GM13976 (cell line): ENCODE results near the gene SSBP1.

ENCODE experiments used
- DNase-seq: peaks from one replicate; pipeline ENCODE4 v3.0.0; 2012; ENCODE audit warnings: low spot score
- in situ Hi-C: fragments of 300-500 bp; cut with MboI; formaldehyde crosslinking; loops from one replicate; pipeline ENCODE4 v1.12.0; 2022; ENCODE audit warnings: low sequenced_read_pairs, mixed read lengths, inconsistent platforms; ENCODE audit not compliant: unreplicated experiment
- TF ChIP-seq, protein P1 (sequence below): IDR thresholded peaks from 2 replicates; pipeline ENCODE4 v1.5.1; 2012; ENCODE audit warnings: borderline replicate concordance, mild to moderate bottlenecking; ENCODE audit not compliant: insufficient read depth; ENCODE audit errors: extremely low read depth, missing control alignments, control extremely low read depth

SSBP1 gene

DNA sequence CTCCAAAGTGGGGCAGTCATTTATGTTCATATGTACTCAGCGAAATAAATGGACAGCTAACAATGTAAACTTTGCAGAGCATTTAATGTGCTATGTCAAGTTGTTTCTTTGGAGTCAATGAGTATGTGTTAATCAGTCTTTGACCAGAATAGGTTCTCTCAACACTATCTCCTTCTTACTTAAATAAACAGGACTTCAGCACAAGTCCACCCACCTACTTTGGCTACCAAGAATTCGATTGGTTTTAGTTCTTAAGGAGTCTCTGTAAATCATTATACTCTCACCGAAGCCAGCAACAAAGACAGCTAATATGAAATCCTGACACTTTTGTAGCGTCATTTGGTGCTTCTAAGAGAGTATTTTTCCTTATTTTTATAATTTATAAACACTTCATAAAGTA, 23.1 kb upstream of the SSBP1 start:
- TF ChIP-seq, protein P1, sequence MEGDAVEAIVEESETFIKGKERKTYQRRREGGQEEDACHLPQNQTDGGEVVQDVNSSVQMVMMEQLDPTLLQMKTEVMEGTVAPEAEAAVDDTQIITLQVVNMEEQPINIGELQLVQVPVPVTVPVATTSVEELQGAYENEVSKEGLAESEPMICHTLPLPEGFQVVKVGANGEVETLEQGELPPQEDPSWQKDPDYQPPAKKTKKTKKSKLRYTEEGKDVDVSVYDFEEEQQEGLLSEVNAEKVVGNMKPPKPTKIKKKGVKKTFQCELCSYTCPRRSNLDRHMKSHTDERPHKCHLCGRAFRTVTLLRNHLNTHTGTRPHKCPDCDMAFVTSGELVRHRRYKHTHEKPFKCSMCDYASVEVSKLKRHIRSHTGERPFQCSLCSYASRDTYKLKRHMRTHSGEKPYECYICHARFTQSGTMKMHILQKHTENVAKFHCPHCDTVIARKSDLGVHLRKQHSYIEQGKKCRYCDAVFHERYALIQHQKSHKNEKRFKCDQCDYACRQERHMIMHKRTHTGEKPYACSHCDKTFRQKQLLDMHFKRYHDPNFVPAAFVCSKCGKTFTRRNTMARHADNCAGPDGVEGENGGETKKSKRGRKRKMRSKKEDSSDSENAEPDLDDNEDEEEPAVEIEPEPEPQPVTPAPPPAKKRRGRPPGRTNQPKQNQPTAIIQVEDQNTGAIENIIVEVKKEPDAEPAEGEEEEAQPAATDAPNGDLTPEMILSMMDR, result no peak
- in situ Hi-C loops, result no loop called here
- no peak for DNase-seq

DNA sequence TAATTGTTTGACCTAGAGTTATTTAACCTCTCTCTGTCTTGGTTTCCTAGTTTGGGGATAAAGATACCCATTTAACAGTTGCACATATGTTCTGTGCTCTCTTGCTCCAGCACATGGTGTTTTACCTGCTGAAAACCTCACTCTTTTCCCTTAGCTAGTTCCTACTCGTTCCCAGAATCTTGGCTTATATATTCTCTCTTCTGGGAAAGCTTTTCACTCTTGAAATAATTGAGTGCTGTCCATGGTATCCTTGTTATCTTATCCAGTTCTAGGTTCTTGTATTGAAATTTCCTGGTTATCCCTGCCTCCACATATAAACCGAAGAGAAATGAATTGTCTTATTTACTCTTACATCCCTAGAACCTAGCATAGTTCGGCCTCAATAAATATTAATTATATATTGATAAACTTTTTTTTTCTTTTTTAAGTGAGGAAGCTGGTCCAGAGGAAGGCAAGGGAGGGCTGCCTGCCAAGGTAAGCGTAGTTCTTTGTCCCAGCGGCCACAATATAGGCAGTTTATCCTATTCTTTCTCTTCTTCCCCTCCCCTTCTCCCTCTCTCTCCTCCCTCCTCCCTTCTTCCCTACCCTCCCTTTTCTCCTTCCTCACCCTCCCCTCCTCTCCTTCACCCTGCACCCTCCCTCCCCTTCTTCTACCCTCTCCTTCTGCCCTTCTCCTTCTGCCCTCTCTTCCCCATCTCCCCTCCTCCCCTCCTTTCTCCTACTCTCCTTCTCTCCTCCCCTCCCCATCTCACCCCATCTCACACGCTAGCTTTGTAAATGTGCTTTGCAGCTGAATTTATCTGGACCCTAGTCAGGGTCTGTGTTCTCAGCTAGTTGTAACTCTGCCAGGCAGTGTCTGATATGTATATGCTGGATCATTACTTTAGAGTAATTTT, 22.1 kb upstream of the SSBP1 start:
- in situ Hi-C loops, result no loop called here
- TF ChIP-seq, protein P1, result no peak
- no peak for DNase-seq

DNA sequence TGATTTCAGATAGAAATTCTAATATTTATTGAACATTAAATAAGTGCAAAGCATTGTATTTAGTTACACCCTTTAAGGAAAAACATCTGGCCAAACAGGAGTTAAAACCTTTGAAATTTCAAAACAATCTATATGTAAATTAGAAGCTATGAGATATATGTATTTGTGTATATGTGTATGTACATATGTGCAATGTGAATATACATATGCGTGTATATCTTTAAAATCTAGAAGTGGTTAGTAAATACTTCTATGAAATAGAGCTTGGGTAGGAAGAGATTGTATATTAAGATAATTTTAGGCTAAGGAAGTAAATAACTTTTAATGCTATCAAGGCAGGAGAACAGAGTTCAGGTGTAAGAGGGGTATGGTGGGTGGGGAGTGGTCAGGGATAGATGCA, 20.7 kb upstream of the SSBP1 start:
- in situ Hi-C loops, result no loop called here
- no peak for DNase-seq
- TF ChIP-seq, protein P1, result no peak

DNA sequence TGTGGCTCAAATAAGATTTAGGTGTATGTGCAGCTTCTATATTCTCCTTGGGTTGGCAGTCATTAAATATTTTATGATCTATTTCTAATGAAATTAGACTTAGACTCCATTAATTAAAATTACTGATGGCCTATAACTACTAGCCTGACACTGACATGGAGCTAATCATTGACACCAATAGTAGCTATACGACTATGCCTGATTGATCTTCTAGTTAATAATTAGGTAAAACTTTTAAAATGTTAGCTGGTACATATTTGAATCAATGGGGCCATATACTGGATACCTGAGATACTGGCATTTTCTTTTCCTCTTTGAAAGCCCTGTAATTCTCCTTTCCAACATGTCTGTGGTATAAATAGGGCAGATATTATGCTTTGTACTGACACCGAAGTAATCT, 15.6 kb upstream of the SSBP1 start:
- DNase-seq, result no peak
- in situ Hi-C loops, result no loop called here
- TF ChIP-seq, protein P1, result no peak

DNA sequence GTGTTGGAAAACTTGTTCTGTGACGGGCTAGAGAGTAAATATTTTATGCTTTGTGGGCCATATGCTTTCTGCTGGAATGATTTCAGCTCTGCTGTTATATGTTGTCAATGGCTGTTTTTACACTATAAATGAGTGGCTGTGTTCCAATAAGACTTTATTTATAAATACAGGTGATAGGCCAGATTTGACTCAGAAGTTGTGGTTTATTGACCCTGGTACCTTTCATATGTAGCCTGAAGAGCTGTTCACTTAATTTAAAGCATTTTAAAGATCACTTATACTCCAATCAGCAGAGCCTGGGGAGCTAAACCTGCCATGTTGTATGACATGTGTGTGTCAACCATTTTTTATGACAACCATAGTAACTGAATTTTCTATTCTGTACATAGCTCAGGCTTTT, 9.1 kb upstream of the SSBP1 start:
- TF ChIP-seq, protein P1, result no peak
- in situ Hi-C loops, result no loop called here
- no peak for DNase-seq

DNA sequence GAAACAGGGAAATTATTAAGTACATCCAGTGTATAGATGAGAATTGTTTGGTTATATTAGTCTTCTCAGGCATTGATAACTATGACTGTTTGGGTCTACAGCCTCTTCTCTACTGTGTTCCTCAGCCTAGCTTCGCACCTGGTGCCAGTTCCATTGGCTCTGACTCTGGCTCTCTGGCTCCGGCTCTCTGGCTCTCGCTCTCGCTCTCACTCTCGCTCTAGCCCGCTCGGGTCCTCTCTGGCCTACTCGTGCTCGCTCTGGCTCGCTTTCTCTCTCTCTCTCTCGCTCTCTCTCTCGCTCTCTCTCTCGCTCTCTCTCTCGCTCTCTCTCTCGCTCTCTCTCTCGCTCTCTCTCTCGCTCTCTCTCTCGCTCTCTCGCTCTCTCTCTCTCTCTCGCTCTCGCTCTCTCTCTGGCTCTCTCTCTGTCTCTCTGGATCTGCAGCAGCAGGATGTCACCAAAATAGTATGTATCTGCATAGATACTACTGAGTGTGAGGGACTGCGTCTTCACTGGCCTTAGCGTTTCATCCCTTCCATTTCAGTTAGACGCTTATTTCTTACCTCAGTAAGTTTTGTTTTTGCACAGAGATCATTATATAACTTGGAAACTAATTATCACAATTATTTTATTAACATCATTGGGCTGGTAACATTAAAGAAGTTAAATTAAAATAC, 6.5 kb upstream of the SSBP1 start:
- DNase-seq, result no peak
- in situ Hi-C loops, result loop anchor here (10.0 kb wide), 1 partner anchor 77 kb away; no protein-coding TSS in a partner anchor
- TF ChIP-seq, protein P1, result no peak
